Smooth muscle cell (in vitro differentiated cells): ENCODE data around the gene GPALPP1. TPM values are rescaled to one million over a fixed set of nuclear protein-coding genes. Genes with fewer than 3 reads are reported as not detected.
A peak's percentile ranks its signal among the peaks of the same experiment; 100 is the strongest.

ENCODE experiments used
- DNase-seq: peaks from one replicate; lab custom pipeline; 2025; ENCODE audit not compliant: unreplicated experiment; lab: John Stamatoyannopoulos, UW
- H2AFZ ChIP-seq: fragments of 200-600 bp; sonication (generic); 2 replicates; pipeline ENCODE4 v1.6.0; 2016; ENCODE audit warnings: antibody characterized with exemption, low read depth, mild to moderate bottlenecking
- H3F3A ChIP-seq: fragments of 200-600 bp; sonication (generic); 2 replicates; pipeline ENCODE4 v1.6.0; 2017; ENCODE audit warnings: antibody characterized with exemption, low read depth
- H3K27ac ChIP-seq: fragments of 200-600 bp; sonication (generic); 2 replicates; pipeline ENCODE4 v1.5.1; 2016; ENCODE audit warnings: low read depth, mild to moderate bottlenecking
- H3K27me3 ChIP-seq: fragments of 200-600 bp; sonication (generic); 2 replicates; pipeline ENCODE4 v1.6.1; 2016; ENCODE audit warnings: low read depth, mild to moderate bottlenecking
- H3K36me3 ChIP-seq: fragments of 200-600 bp; sonication (generic); 2 replicates; pipeline ENCODE4 v1.5.1; 2016; ENCODE audit warnings: low read depth
- H3K4me1 ChIP-seq: fragments of 200-600 bp; sonication (generic); 2 replicates; pipeline ENCODE4 v1.5.1; 2016; ENCODE audit warnings: low read depth
- H3K4me2 ChIP-seq: fragments of 200-600 bp; sonication (generic); 2 replicates; pipeline ENCODE4 v1.6.0; 2016; ENCODE audit warnings: mild to moderate bottlenecking
- H3K4me3 ChIP-seq: fragments of 200-600 bp; sonication (generic); 2 replicates; pipeline ENCODE4 v1.5.1; 2016; ENCODE audit warnings: mild to moderate bottlenecking
- H3K79me2 ChIP-seq: fragments of 200-600 bp; sonication (generic); 2 replicates; pipeline ENCODE4 v1.6.0; 2016; ENCODE audit warnings: low read depth, mild to moderate bottlenecking
- H3K9ac ChIP-seq: fragments of 200-600 bp; sonication (generic); 2 replicates; pipeline ENCODE4 v1.6.0; 2016; ENCODE audit warnings: low read depth
- H3K9me3 ChIP-seq: fragments of 200-600 bp; sonication (generic); replicated peaks from 2 replicates; pipeline ENCODE4 v1.5.1; 2016; ENCODE audit warnings: low read depth
- H4K20me1 ChIP-seq: fragments of 200-600 bp; sonication (generic); 2 replicates; pipeline ENCODE4 v1.6.0; 2016; ENCODE audit warnings: low read depth
- CTCF ChIP-seq: fragments of 200-600 bp; sonication (generic); IDR thresholded peaks from 2 replicates; pipeline ENCODE4 v1.5.1; 2017; ENCODE audit warnings: borderline replicate concordance, mild to moderate bottlenecking, antibody characterized with exemption; ENCODE audit not compliant: insufficient read depth, poor library complexity, severe bottlenecking
- WGBS: methylation state at CpG from one replicate; pipeline ENCODE4 v1.1.7; 2016; ENCODE audit warnings: low lambda C conversion rate; 5-methylcytosine and 5-hydroxymethylcytosine counted together
- polyA plus RNA-seq: library from polyadenylated mRNA; unstranded; fragments of >200 nt; fragmentation: Nextera tagmentation; extraction: Ambion mirVana; gene quantifications from 2 replicates; pipeline ENCODE4 v1.2.1, GENCODE V29; 2016
- total RNA-seq: library from RNA; depleted of rRNA; stranded (reverse); fragments of >200 nt; gene quantifications from 2 replicates; pipeline ENCODE4 v1.2.3, GENCODE V29; 2014

GPALPP1 gene
- total and polyA plus RNA-seq, 2 experiments from 2014 or later: 11.1 to 23.1 TPM

DNA sequence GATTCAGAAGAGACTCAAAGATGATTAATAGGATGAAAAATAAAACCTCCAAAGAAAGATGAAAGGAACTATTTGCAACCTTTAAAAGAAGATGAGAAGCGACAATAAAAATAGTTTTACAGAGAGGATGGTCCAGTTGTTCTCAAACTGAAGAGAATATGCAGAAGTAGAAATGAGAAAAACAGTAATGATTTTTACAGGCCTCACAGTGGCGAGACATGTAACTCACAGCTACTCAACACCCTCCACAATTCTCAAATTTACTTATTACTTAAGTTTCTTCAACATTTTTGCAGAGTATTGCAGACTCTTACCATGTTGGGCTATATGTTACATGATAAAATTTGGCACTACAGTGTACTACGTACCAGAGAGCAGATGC lies 20.9 kb upstream of the GPALPP1 start:
- Histone ChIP-seq H3K27me3 (no peaks in the 10 kb centered on the region), H2AFZ (no peak overlapping the region), H3K9ac (no peak overlapping the region), H3K4me2 (no peak overlapping the region), H3K27ac (no peak overlapping the region), H4K20me1 (peaks cover 7% of the 10 kb centered on the region), H3K4me3 (no peak overlapping the region), H3F3A (no peaks in the 10 kb centered on the region), H3K4me1 (peaks cover 4% of the 10 kb centered on the region), H3K9me3 (no peaks in the 10 kb centered on the region), H3K79me2 (no peaks in the 10 kb centered on the region), H3K36me3 (peaks cover 9% of the 10 kb centered on the region)
- TF ChIP-seq CTCF: no peak
- DNase-seq: no peak
- 94% methylated on average over 3 of the region's 3 CpGs for WGBS

GRCh38 chr13:44969551-44970484 lies 19.5 kb upstream of the GPALPP1 start:
- Histone ChIP-seq H3K4me1 (peaks cover 4% of the 10 kb centered on the region), H3F3A (no peaks in the 10 kb centered on the region), H4K20me1 (peaks cover 7% of the 10 kb centered on the region), H3K4me2 (no peak overlapping the region), H3K9ac (no peak overlapping the region), H3K36me3 (no peaks in the 10 kb centered on the region), H3K9me3 (no peaks in the 10 kb centered on the region), H3K4me3 (no peak overlapping the region), H3K79me2 (no peaks in the 10 kb centered on the region), H2AFZ (no peak overlapping the region), H3K27me3 (no peaks in the 10 kb centered on the region), H3K27ac (no peak overlapping the region)
- DNase-seq: no peak
- 64% methylated on average over 4 of the region's 4 CpGs for WGBS
- peak; percentile 82 for TF ChIP-seq CTCF

- no peaks in the 10 kb centered on the region for H3K79me2 ChIP-seq
- H3F3A ChIP-seq: peaks cover 5% of the 10 kb centered on the region
- WGBS: 81% methylated on average over 7 of the region's 7 CpGs
- H3K4me3 ChIP-seq: no peak overlapping the region
- peaks cover 7% of the 10 kb centered on the region for H4K20me1 ChIP-seq
- H3K27ac ChIP-seq: no peak overlapping the region
- H3K36me3 ChIP-seq: no peaks in the 10 kb centered on the region
- H3K4me1 ChIP-seq: peaks cover 4% of the 10 kb centered on the region
- H2AFZ ChIP-seq: no peak overlapping the region
- H3K27me3 ChIP-seq: no peaks in the 10 kb centered on the region
- TF ChIP-seq CTCF: no peak
- no peak for DNase-seq
- H3K9ac ChIP-seq: no peak overlapping the region
- no peaks in the 10 kb centered on the region for H3K9me3 ChIP-seq
- no peak overlapping the region for H3K4me2 ChIP-seq
Observed at GRCh38 chr13:44971656-44972595, 17.4 kb upstream of the GPALPP1 start.
